Lower lobe of right lung (tissue), 2 donors: Measurements from ENCODE around the gene CLEC14A. TPM values are rescaled to one million over a fixed set of nuclear protein-coding genes. Genes with fewer than 3 reads are reported as not detected.

Experiments used
- ATAC-seq, 2 donors: fragments of 200-7000 bp; cut with Tn5 transposase; one replicate each; pipeline ENCODE4 v1.9.1; 2020 to 2022; ENCODE audit warnings: mild to moderate bottlenecking in 2 of 2, moderate library complexity in 2 of 2
- DNase-seq: peaks from one replicate; pipeline ENCODE4 v3.0.0-alpha.2; 2020
- H3K27ac ChIP-seq: fragments of 200-600 bp; one replicate; pipeline ENCODE4 v1.8.0; 2022
- H3K27me3 ChIP-seq: fragments of 200-600 bp; one replicate; pipeline ENCODE4 v1.8.0; 2022; ENCODE audit warnings: low read depth
- H3K36me3 ChIP-seq: fragments of 200-600 bp; one replicate; pipeline ENCODE4 v1.8.0; 2022; ENCODE audit warnings: mild to moderate bottlenecking
- H3K4me1 ChIP-seq: fragments of 200-600 bp; one replicate; pipeline ENCODE4 v1.8.0; 2022
- H3K4me3 ChIP-seq: fragments of 200-600 bp; one replicate; pipeline ENCODE4 v1.8.0; 2022; ENCODE audit warnings: mild to moderate bottlenecking
- H3K9me3 ChIP-seq: fragments of 200-600 bp; one replicate; pipeline ENCODE4 v1.8.0; 2022
- CTCF ChIP-seq: fragments of 200-600 bp; IDR thresholded peaks from one replicate; pipeline ENCODE4 v1.8.0; 2022; ENCODE audit warnings: antibody characterized with exemption, mild to moderate bottlenecking
- intact Hi-C: fragments of 100-400 bp; cut with DNase I; formaldehyde crosslinking; loops from one replicate; pipeline ENCODE4 v1.11.0; 2022
- total RNA-seq: library from RNA; stranded (reverse); fragmentation: NEBNext Ultra II Directional; extraction: Animal tissue kit (Norgen Biotek cat#: 25700); gene quantifications from one replicate; pipeline ENCODE4 v1.2.1, GENCODE V29; 2021
- donor health status: DM: no; HTN: yes; CAD: no; lungs with severe emphysema.

Gene CLEC14A
- total RNA-seq, 1 donor from 2014 or later, result 57.0 TPM

GRCh38 chr14:38226366-38226765 lies 29.5 kb downstream of the CLEC14A start:
- H3K27me3 ChIP-seq, result no peaks in the 10 kb centered on the region
- no peak overlapping the region for H3K4me3 ChIP-seq
- H3K27ac ChIP-seq, result no peak overlapping the region
- H3K36me3 ChIP-seq, result no peaks in the 10 kb centered on the region
- H3K9me3 ChIP-seq, result no peaks in the 10 kb centered on the region
- ATAC-seq (no peak), DNase-seq (no peak)
- no peaks in the 10 kb centered on the region for H3K4me1 ChIP-seq
- TF ChIP-seq CTCF, result no peak
- intact Hi-C loops, result no loop called here

GRCh38 chr14:38225946-38226345 lies 29.9 kb downstream of the CLEC14A start:
- no peak for DNase-seq
- intact Hi-C loops, result no loop called here
- no peak overlapping the region for H3K4me3 ChIP-seq
- no peak for ATAC-seq
- H3K4me1 ChIP-seq, result no peaks in the 10 kb centered on the region
- H3K9me3 ChIP-seq, result no peaks in the 10 kb centered on the region
- H3K36me3 ChIP-seq, result no peaks in the 10 kb centered on the region
- H3K27me3 ChIP-seq, result no peaks in the 10 kb centered on the region
- H3K27ac ChIP-seq, result no peak overlapping the region
- TF ChIP-seq CTCF, result no peak

- H3K4me1 ChIP-seq, result no peaks in the 10 kb centered on the region
- DNase-seq (no peak), ATAC-seq (no peak)
- no peaks in the 10 kb centered on the region for H3K9me3 ChIP-seq
- intact Hi-C loops, result no loop called here
- H3K36me3 ChIP-seq, result no peaks in the 10 kb centered on the region
- no peak overlapping the region for H3K4me3 ChIP-seq
- H3K27me3 ChIP-seq, result no peaks in the 10 kb centered on the region
- no peak overlapping the region for H3K27ac ChIP-seq
- TF ChIP-seq CTCF, result no peak
Observed at GRCh38 chr14:38224338-38224737, 31.6 kb downstream of the CLEC14A start.

GRCh38 chr14:38221077-38221476 lies 34.8 kb downstream of the CLEC14A start:
- intact Hi-C loops, result no loop called here
- TF ChIP-seq CTCF, result no peak

GRCh38 chr14:38217553-38217952 lies 38.3 kb downstream of the CLEC14A start:
- ATAC-seq (no peak), DNase-seq (no peak)
- no peak for TF ChIP-seq CTCF
- Histone ChIP-seq H3K27me3 (no peaks in the 10 kb centered on the region), H3K27ac (no peak overlapping the region), H3K4me1 (no peaks in the 10 kb centered on the region), H3K36me3 (no peaks in the 10 kb centered on the region), H3K9me3 (no peaks in the 10 kb centered on the region), H3K4me3 (no peak overlapping the region)
- intact Hi-C loops, result no loop called here

More at GRCh38 chr14:38221077-38221476, 34.8 kb downstream of the CLEC14A start:
- H3K27me3 ChIP-seq, result no peaks in the 10 kb centered on the region
- H3K4me1 ChIP-seq, result no peaks in the 10 kb centered on the region
- no peaks in the 10 kb centered on the region for H3K9me3 ChIP-seq
- no peak for DNase-seq
- no peak for ATAC-seq
- no peaks in the 10 kb centered on the region for H3K36me3 ChIP-seq
- H3K27ac ChIP-seq, result no peak overlapping the region
- H3K4me3 ChIP-seq, result no peak overlapping the region

GRCh38 chr14:38213001-38213400 lies 42.9 kb downstream of the CLEC14A start:
- no peak for TF ChIP-seq CTCF
- Histone ChIP-seq H3K27ac (no peak overlapping the region), H3K9me3 (no peaks in the 10 kb centered on the region), H3K27me3 (peaks cover 40% of the 10 kb centered on the region), H3K36me3 (no peaks in the 10 kb centered on the region), H3K4me3 (no peak overlapping the region), H3K4me1 (peaks cover 17% of the 10 kb centered on the region)
- ATAC-seq, result no peak
- intact Hi-C loops, result no loop called here
- no peak for DNase-seq
